Right lung (tissue), 5 donors: ENCODE measurements around the gene CD81. TPM values are rescaled to one million over a fixed set of nuclear protein-coding genes. Genes with fewer than 3 reads are reported as not detected.

Experiments
- DNase-seq, 2 donors: peaks; one replicate each; pipeline ENCODE4 v3.0.0-alpha.2; 2013
- polyA plus RNA-seq, 5 donors: library from polyadenylated mRNA; unstranded; fragments of 120-200 nt; gene quantifications; one replicate each; pipeline versions ENCODE4 v1.2.1 to v1.2.3, GENCODE V29; 2013; ENCODE audit warnings: inconsistent platforms in 1 of 5, low replicate concordance in 1 of 5; ENCODE audit not compliant: insufficient read length in 5 of 5, insufficient read depth in 1 of 5

The CD81 gene
- polyA plus RNA-seq, 5 donors: 530 to 861 (median 656) TPM

GRCh38 chr11:2368851-2369180 lies 8.3 kb upstream of the CD81 start:
- no peak for DNase-seq

DNA sequence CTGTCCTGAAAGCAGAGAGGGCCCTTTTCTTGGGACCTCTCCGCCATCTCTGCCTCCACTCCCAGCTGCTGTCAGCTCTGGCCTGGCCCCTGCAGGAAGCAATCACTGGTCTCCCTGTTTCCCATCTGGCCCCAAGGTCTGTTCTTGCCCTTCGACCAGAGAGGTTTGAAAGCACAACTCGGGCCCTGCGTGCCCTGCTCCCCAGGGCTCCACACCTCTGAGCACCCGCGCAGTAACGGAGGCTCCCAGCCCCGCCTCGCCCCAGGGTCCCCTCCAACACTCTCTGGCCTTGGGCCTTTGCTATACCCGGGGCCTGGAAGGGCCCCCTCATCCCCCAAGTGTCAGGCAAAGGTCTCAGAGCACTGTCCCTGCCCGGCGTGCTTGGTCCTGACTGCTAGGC lies 7.8 kb upstream of the CD81 start:
- no peak for DNase-seq

DNA sequence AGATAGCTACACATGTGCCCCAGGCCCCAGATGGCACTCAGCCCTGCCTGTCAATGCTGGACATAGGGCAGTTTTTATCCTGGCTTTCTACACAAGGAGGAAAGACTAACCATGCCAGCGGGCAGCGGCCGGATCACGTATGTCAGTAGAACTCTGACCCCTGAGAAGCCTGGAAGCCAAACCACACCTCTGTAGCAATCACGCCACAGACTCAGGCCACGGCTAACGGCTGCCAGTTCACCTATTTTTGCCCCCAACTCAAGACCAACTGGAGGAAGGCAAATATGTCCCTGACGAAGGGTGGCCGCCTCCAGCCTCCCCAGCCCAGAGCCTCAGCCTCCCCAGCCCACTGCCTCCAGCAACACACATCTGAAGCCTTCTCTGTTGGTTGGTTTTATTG lies 7.2 kb upstream of the CD81 start:
- no peak for DNase-seq

DNA sequence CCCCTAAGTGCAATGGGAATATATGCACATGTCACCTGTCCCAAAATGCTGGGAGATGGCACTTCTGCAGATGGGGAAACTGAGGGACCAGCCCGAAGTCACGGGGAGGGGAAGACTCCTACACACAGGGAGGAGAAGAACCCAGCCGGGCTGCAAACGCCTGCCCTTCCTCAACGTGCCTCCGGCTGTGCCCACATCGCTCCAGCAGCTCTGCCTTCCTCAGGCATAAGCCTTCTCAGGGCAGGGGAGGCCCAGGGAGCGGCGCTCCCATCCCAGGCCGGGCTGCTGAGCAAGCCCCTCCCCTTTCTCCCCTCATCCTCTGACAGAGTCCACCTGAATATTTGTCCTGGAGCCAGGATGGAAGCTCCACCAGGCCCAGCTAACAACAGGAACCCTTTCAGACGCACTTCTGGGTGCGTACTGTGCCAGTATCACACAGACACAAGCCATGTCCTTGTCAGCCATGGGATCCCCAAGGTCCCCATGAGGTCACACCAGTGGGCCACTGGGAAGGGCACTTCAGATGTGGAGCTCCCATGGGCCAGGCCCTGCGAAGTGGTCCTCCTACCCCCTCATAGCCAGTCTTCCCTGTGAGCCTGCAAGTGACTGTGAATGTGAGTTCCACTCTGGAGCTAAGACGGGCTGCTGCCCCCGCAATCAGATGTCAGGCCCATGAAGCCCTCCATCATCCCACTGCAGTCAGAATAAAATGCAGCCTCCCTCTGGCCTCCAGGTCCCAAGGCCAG lies 2.5 kb upstream of the CD81 start:
- no peak for DNase-seq

DNA sequence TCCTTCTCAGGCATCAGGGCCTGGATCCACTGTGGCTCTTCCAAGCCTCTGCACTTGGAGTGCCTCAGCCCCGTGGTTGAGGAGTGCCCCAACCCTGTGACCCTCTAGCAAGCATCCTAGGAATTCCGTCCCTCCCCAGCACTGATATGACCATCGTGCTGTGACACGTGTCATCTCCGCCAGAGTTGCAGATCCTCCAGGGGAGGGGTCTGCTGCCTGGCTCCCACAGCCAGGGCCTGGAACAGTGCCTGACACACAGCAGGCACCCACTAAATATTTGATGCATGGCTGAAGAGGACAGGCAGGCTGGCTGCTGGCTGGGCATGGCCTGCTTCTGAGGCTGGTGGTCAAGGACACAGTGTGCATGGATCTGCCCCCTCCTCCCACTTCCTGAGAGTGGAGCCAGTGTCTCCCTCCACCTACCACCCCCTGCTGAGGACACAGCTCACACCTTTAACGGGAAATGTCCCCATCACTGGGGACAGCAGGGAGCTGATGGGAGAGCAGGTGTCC lies 1.7 kb upstream of the CD81 start:
- DNase-seq: no peak

DNA sequence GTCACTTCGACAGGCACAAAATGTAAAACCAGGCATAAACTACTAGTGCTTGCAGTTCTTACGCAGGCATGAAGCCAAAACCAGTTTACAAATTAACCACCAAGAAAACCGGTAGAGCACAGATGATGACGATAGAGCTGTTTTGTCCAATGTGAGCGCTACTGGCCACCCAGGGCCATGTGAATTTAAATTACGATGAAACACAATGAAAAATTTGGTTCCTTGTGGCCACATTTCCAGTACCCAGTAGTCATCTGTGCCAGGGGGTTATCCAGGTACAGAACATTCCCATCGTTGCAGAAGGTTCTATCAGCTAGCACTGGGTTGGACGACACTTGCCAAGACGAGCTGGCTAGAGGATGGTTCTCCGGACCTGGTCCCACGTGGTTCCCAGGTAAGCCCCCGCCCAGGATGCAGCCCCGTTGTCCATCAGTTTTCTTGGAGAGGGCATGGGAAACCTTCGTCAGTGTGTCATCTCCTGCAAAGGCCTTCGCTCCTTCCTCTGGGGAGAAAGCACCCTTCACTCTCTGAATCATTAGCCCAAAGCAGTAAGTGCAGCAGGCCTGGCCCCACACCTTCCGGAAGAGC lies 1.1 kb upstream of the CD81 start:
- peak in 1 of 2 donors; percentile 57 for DNase-seq

DNA sequence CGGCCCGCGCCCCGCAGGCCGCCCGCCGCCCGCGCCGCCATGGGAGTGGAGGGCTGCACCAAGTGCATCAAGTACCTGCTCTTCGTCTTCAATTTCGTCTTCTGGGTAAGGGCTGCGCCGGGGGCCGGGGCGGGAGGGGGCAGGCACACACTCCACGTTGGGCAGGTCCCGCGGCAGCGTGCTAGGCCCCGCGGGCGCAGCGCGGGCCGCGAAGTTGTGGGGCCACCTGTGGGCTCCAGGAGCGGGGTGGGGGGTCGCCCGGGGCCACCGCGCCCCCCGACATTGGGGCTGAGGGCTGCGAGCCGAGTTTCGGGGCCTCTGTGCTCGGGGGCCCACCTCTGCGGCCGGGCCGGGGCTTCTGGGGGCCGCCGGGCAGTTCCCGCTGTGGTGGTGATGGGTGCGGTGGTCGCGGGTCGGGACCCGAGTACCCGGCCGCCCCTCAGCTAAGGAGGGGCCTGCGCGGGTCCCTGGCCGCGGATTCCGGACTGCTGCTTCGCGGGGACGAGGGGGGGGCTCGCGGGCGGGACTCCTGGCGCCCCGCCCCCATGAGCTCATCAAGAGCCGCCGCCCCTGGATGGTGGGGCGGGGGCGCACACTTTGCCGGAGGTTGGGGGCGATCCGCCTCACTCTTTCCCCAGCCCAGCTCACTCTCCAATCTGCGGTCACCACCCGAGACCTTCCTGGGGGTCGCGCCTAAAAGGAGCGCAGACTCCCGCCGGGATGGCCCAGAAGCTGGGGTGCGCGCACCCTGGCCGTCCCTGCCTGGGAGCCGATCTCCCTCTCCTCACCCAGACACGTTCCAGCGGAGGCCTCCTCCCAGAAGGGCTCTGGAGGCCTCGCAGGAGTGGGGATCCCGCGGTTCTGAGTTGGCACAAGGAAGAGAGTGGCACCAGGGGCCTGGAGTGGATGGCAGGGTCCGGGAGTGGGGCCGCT lies 667 bp downstream of the CD81 start:
- DNase-seq: peak; percentile 82 to 83

- DNase-seq: peak; percentile 90 to 93
These were observed 1.6 kb downstream of the CD81 start for GRCh38 chr11:2378527-2379210.

GRCh38 chr11:2379466-2380174 lies 2.5 kb downstream of the CD81 start:
- DNase-seq: no peak

DNA sequence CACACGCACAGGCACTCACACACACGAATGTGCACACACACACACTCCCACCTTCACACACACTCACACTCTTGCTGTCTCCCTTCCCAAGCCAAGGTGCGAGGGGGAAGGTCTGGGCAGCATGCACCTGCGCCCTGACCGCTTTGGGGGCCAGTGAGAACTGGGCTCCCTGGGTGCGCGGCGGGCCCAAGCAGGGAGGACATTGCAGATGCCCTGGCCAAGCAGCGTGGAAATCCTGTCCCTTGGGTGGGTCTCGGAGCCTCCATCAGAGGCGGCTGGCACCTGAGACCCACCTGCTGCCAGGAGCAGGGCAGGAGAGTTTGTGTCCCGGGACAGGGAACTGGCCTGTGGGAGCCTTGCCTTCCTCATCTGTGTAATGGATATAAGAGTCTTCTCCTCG lies 3.3 kb downstream of the CD81 start:
- no peak for DNase-seq

- no peak for DNase-seq
These were observed 3.8 kb downstream of the CD81 start for GRCh38 chr11:2380807-2381350.

DNA sequence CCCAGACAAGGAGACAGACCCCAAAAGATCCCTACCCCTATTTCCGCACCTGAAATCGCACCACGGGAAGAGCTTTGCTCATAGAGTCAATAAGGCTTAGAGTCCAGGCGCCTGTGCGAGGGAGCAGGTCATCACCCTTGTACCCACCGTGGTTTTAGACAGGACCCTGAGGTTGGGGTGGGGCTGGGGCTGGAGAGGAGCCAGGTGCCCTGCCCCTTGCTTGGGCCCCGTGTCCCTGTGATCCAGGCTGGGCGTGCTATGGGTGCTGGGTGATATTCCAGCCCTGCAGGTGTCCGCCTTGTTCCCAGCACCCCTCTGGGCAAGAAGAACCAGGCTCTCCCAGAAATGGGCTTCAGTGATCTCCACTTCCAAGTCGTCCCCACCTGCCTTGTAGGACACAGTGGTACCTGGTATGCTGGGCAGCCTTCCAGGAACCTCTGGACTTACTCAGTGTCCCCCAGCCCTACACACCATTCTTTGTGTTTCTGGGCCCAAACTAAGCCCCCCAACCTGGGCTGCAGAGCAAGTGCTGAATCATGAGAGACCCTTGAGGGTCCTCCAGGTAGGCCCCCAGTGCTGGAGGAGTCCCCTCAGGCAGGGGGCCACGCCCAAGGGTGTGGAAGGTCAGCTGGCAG lies 4.5 kb downstream of the CD81 start:
- no peak for DNase-seq

DNA sequence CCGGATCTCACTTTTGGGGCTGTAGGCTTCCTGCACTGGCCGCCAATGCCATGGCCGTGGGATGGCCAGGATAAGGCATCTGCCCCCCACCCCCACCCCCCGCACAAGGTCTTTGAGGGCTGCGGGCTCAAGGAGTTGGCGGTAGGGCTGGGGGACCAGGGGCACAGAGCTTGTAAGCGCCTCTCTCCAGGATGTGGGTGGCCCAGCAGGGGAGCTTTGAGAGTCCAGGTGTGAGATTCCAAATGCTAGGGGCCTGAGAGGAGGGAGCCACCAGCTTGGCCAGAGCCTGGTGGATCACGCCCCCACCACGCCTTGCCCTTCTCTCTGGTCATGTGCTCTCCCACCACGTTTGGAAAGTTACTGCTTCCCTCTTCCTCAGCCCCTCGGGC lies 5.0 kb downstream of the CD81 start:
- no peak for DNase-seq

DNA sequence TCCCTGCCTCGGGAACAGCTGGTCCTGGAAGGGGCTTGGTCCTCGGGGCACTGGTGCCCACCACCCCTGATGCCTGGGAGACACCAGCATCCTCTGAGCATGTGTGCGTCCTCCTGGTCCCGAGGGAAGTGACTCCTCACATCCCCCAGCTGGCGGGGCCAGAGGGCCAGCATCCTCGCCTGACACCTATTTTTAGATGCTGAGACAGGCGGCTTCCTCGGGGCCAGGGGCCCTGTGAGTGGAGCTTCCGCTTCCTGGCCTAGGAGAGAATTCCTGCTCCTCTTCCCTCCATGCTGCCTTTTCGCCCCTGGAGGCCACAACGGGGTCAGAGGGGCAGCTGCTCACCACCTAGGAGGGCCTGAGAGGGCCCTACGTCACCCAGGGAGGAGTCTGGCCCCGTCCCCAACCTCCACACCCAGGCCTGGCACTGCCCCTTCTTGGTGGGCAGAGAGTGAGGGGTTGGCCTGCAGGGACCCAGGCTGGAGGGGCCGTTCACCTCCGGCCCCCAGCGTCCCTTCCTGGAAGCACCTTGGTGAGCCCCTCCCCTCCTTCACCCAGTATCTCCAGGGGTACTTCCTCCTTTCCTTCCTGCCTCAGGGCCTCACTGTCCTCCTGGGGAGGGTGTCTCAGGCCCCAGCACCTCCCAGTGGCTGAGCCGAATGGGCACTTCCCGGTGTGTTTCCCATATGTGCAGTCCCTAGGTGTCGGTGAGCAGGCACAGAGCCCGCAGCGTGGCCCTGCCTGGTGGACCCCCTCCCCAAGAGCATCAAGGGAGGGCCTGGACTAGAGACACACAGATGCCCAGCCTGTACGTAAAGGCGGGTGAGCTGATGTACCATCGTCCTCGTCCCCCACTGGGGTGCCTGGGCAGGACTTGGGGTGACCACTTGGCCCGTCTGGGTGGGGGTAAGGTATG lies 6.1 kb downstream of the CD81 start:
- DNase-seq: no peak

DNA sequence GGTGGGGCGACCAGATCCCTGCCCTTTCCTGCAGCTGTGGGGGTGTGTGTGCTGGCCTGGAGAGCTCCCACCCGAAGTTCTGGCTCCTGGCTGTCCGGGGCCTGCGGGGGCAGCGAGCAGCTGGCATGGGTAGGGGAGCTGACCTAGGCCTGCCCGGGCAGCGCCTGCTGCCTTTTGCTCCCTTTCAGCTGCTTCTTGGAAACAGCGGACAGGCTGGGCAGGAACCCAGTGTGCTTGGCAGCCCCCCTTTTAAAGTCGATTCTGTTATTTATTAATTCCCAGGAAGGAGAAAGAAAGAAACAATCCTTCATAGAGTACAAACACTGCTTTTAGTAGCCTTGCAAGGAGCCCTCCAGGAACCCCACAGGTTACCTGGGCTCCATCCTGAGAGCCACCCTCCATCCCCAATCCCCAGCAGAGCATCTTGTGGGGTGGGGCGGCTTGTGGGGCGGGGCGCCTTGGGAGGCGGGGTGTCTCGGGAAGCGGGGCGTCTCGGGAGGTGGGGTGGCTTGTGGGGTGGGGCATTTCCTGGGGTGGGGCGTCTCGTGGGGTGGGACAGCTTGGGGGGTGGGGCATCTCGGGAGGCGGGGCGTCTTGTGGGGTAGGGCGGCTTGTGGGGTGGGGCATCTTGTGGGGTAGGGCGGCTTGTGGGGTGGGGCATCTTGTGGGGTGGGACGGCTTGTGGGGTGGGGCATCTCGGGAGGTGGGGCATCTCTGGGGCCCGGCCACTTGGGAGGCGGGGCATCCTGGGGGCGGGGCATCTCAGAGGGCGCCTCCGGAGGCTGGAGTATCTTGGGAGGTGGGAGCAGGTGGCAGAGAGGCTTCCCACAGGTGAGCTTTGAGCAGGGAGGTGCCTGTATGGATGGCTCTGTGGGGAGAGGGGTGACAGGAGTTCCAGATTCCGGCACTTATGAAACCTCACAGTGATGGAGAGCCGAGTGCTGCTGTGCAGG lies 7.0 kb downstream of the CD81 start:
- DNase-seq: no peak

DNA sequence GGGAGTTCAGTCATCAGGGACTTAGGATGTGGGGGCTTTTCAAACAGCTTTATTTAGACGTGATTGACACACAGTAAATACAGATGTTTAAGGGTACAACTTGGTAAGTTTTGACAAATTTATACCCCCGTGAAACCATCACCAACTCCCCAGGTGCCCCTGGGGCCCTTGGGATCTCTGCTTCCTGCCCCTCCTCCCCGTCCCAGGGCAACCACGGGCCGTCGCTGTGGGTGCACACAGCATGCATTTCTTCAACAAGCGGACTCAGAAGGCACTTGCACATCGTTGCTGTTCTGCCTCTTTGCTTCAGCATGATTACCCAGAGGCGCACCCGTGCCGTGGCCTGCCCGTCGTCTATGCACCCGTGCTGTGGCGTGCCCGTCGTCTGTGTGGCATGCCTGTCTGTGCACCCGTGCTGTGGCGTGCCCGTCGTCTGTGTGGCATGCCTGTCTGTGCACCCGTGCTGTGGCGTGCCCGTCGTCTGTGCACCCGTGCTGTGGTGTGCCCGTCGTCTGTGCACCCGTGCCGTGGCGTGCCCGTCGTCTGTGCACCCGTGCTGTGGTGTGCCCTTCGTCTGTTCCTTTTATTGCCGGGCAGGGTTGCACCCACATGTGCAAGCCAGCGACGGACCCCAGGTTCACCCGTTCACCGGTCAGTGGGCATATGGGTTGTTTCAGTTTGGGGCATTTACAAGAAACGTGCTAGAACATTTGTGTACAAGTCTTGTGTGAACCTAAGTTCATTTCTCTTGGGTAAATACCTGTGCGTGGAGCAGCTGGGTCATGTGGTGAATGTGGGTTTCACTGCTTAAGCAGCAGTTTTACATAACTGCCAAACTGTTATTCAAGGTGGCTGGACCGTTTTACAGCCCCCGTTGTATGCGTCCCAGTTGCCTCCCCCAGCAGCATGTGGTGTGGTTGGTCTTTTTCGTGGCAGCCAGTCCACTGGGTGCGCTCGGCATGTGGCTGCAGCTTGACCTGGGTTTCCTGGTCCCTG lies 8.3 kb downstream of the CD81 start:
- DNase-seq: no peak

DNA sequence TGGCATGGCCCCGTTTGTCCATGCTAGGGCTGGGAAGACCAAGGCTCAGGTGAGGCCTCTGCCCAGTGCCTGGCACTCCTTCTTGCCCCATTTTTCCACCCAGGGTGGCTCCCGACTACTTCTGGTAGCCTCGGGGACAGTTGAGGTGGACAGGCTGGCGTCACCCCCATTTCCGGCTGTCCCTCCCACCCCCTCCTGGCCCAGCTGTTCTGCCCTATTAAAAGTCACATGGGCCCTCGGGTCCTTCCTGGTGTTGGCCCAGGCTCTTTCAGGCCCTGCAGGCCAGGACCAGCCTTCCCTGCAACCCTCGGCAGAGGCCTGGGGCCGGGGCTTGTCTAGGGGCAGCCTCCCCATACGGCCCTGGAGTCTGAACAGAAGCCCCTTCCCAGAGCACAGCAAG lies 9.5 kb downstream of the CD81 start:
- no peak for DNase-seq
